MM.1S (cell line): ENCODE results near the gene TMEM17.

Experiments used
- DNase-seq: peaks from one replicate; pipeline ENCODE4 v3.0.0-alpha.2; 2015
- H2AFZ ChIP-seq: fragments of 300-600 bp; sonication (generic); 2 replicates; pipeline ENCODE4 v1.6.0; 2016; ENCODE audit warnings: antibody characterized with exemption, low read length
- H3F3A ChIP-seq: fragments of 300-600 bp; sonication (generic); 2 replicates; pipeline ENCODE4 v1.6.1; 2016; ENCODE audit warnings: mild to moderate bottlenecking, antibody characterized with exemption, low read length, moderate library complexity, mixed read lengths; ENCODE audit not compliant: insufficient read depth
- H3K27ac ChIP-seq: fragments of 300-600 bp; sonication (generic); 2 replicates; pipeline ENCODE4 v1.5.1; 2016; ENCODE audit warnings: mild to moderate bottlenecking, low read length
- H3K27me3 ChIP-seq: fragments of 300-600 bp; sonication (generic); replicated peaks from 2 replicates; pipeline ENCODE4 v1.6.0; 2016; ENCODE audit warnings: low read length; ENCODE audit not compliant: insufficient read depth
- H3K36me3 ChIP-seq: fragments of 300-600 bp; sonication (generic); replicated peaks from 2 replicates; pipeline ENCODE4 v1.6.1; 2016; ENCODE audit warnings: mild to moderate bottlenecking, low read length, mixed read lengths; ENCODE audit not compliant: insufficient read depth
- H3K4me1 ChIP-seq: fragments of 300-600 bp; sonication (generic); 2 replicates; pipeline ENCODE4 v1.6.1; 2016; ENCODE audit warnings: low read length, mixed read lengths
- H3K4me2 ChIP-seq: fragments of 300-600 bp; sonication (generic); 2 replicates; pipeline ENCODE4 v1.6.0; 2016; ENCODE audit warnings: low read depth, low read length
- H3K4me3 ChIP-seq: fragments of 300-600 bp; sonication (generic); 2 replicates; pipeline ENCODE4 v1.5.1; 2016; ENCODE audit warnings: low read length, mixed read lengths
- H3K79me2 ChIP-seq: fragments of 300-600 bp; sonication (generic); 2 replicates; pipeline ENCODE4 v1.6.1; 2016; ENCODE audit warnings: mixed run types, low read length, mixed read lengths
- H3K9ac ChIP-seq: fragments of 300-600 bp; sonication (generic); 2 replicates; pipeline ENCODE4 v1.6.1; 2016; ENCODE audit warnings: low read length, mixed read lengths
- H3K9me2 ChIP-seq: fragments of 300-600 bp; sonication (generic); replicated peaks from 2 replicates; pipeline ENCODE4 v1.6.1; 2016; ENCODE audit warnings: mild to moderate bottlenecking, low read length, mixed read lengths; ENCODE audit not compliant: insufficient read depth
- H3K9me3 ChIP-seq: fragments of 300-600 bp; sonication (generic); replicated peaks from 2 replicates; pipeline ENCODE4 v1.6.1; 2016; ENCODE audit warnings: mild to moderate bottlenecking, low read length, mixed read lengths; ENCODE audit not compliant: insufficient read depth
- H4K20me1 ChIP-seq: fragments of 300-600 bp; sonication (generic); 2 replicates; pipeline ENCODE4 v1.6.1; 2016; ENCODE audit warnings: mild to moderate bottlenecking, low read length, moderate library complexity, mixed read lengths; ENCODE audit not compliant: insufficient read depth
- EZH2 ChIP-seq: fragments of 300-600 bp; sonication (generic); optimal IDR thresholded peaks from 2 replicates; pipeline ENCODE3; 2017; ENCODE audit warnings: low read depth, mild to moderate bottlenecking, antibody characterized with exemption, low read length, mixed read lengths
- EZH2phosphoT487 ChIP-seq: fragments of 300-600 bp; sonication (generic); IDR thresholded peaks from 2 replicates; pipeline ENCODE4 v1.6.1; 2018; ENCODE audit warnings: antibody characterized with exemption, low read length
- TF ChIP-seq, protein P1 (sequence below): fragments of 300-600 bp; sonication (generic); IDR thresholded peaks from 2 replicates; pipeline ENCODE4 v1.5.1; 2016; ENCODE audit warnings: antibody characterized with exemption, low read length, mixed read lengths

Gene TMEM17

DNA sequence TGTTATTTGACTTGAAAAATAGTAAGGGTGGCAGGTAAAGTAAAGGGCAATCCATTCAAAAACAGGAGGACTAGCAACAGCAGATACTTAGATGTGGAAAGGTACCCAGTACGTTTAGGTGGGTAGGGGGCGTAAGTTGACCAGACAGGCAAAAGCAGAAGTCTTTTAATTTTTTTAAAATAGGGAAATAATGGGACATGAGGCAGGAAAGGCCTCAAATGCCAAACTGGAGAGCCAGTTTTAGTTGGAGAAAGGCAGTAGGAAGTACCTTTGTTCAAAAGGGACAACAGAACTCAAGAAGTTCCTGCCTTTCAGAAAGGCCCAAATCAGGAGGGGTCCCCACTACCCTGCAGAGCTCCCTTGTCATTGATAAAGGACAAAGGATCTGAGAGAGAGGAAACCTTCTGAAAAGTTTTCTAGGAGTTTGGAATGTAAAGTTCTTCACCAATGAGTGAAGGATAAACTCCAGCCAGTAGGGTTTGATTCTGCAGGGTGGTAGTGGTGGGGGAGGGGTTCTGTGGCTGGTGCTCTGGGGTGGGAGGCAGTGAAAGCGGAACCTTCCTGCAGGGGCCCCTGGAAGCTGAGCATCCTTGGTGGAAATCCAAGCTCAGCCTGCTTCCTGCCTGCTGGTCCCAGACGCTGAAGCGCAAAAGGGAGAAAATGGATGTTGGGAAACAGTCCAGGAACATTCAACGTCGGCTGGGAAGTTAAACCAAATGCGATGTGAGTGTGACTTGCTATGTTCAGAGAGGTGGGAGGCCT is 40.1 kb downstream of the TMEM17 start:
- no peak overlapping the region for H3K9ac ChIP-seq
- no peak for DNase-seq
- peaks cover 20% of the 10 kb centered on the region for H3K4me1 ChIP-seq
- no peak overlapping the region for H3K4me3 ChIP-seq
- no peak overlapping the region for H3K4me2 ChIP-seq
- no peak overlapping the region for H3K27ac ChIP-seq
- H2AFZ ChIP-seq: no peak overlapping the region
- no peaks in the 10 kb centered on the region for H3K79me2 ChIP-seq
- no peaks in the 10 kb centered on the region for H3K9me2 ChIP-seq
- no peaks in the 10 kb centered on the region for H4K20me1 ChIP-seq
- TF ChIP-seq EZH2: no peak
- TF ChIP-seq, protein P1, sequence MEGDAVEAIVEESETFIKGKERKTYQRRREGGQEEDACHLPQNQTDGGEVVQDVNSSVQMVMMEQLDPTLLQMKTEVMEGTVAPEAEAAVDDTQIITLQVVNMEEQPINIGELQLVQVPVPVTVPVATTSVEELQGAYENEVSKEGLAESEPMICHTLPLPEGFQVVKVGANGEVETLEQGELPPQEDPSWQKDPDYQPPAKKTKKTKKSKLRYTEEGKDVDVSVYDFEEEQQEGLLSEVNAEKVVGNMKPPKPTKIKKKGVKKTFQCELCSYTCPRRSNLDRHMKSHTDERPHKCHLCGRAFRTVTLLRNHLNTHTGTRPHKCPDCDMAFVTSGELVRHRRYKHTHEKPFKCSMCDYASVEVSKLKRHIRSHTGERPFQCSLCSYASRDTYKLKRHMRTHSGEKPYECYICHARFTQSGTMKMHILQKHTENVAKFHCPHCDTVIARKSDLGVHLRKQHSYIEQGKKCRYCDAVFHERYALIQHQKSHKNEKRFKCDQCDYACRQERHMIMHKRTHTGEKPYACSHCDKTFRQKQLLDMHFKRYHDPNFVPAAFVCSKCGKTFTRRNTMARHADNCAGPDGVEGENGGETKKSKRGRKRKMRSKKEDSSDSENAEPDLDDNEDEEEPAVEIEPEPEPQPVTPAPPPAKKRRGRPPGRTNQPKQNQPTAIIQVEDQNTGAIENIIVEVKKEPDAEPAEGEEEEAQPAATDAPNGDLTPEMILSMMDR: no peak
- no peak for TF ChIP-seq EZH2phosphoT487
- H3K27me3 ChIP-seq: no peaks in the 10 kb centered on the region
- 0 out of 2 replicates have a peak, but pooled peaks cover 4% of the 10 kb centered on the region for H3F3A ChIP-seq
- H3K9me3 ChIP-seq: no peaks in the 10 kb centered on the region
- H3K36me3 ChIP-seq: no peaks in the 10 kb centered on the region

DNA sequence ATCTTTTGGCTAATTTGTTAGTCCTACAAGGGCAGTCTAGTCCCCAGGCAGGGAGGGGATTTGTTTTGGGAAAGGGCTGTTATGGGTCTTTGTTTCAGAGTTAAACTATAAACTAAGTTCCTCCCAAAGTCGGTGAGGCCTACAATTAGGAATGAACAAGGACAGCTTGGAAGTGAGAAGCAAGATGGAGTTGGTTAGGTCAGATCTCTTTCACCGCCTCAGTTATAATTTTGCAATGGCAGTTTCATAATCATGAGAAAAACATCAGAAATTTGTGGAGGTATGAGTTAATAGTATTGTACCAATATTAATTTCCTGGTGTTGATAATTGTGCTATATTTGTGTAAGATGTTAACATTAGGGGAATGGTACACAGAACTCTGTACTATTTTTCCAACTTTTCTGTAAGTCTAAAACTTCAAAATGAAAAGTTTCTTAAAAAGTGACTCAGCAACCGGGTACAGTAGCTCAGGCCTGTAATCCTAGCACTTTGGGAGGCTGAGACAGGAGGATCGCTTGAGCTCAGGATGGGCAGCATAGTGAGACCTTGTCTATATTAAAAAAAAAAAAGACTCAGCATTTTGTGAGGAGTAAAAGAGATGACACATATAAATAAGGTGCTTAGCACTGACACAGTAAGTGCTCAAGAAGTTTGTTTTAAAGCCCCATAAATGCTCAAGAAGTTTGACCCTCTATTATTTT is 40.8 kb downstream of the TMEM17 start:
- TF ChIP-seq EZH2: no peak
- TF ChIP-seq EZH2phosphoT487: no peak
- TF ChIP-seq, protein P1: no peak
- H3K36me3 ChIP-seq: no peaks in the 10 kb centered on the region
- H3K9me2 ChIP-seq: no peaks in the 10 kb centered on the region
- H3K27me3 ChIP-seq: no peaks in the 10 kb centered on the region
- peaks cover 20% of the 10 kb centered on the region for H3K4me1 ChIP-seq
- H3K4me2 ChIP-seq: no peak overlapping the region
- no peak overlapping the region for H3K27ac ChIP-seq
- H3K4me3 ChIP-seq: no peak overlapping the region
- DNase-seq: no peak
- H3K79me2 ChIP-seq: no peaks in the 10 kb centered on the region
- no peak overlapping the region for H3K9ac ChIP-seq
- H3F3A ChIP-seq: 0 out of 2 replicates have a peak, but pooled peaks cover 4% of the 10 kb centered on the region
- no peaks in the 10 kb centered on the region for H4K20me1 ChIP-seq
- H3K9me3 ChIP-seq: no peaks in the 10 kb centered on the region
- no peak overlapping the region for H2AFZ ChIP-seq

DNA sequence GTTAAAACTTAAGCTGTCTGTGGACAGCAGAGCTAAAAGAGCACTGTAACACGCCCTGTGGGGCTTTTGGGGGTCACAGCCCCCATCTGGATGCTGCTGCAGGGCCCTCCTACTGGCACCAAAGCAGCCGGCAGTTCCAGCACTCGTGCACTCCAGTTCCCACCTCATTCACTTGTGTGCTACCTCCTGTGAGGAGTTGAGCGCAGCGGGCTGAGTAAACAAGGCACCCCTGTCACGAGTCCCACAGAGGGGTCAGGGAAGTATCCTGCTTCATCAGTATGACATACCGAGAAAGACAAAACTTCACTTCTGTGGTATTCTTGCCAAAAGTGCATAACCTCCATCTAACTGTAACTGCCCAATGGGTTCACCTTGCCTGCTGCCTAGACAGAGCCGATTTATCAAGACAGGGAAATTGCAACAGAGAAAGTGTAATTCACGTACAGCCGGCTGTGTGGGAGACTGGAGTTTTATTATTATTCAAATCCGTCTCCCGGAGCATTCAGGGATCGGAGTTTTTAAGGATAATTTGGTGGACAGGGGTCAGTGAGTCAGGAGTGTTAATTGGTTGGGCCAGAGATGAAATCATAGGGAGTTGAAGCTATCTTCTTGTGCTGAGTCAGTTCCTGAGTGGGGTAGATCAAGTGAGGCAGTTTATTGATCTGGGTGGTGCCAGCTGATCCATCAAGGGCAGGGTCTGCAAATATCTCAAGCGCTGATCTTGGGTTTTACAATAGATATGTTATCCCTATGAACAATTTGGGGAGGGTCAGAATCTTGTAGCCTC is 41.6 kb downstream of the TMEM17 start:
- no peaks in the 10 kb centered on the region for H3K27me3 ChIP-seq
- no peak overlapping the region for H3K4me3 ChIP-seq
- no peaks in the 10 kb centered on the region for H3K9me3 ChIP-seq
- H3K36me3 ChIP-seq: no peaks in the 10 kb centered on the region
- H3K4me2 ChIP-seq: no peak overlapping the region
- no peak for DNase-seq
- no peak overlapping the region for H2AFZ ChIP-seq
- 0 out of 2 replicates have a peak, but pooled peaks cover 4% of the 10 kb centered on the region for H3F3A ChIP-seq
- H3K79me2 ChIP-seq: no peaks in the 10 kb centered on the region
- H3K4me1 ChIP-seq: peaks cover 20% of the 10 kb centered on the region
- TF ChIP-seq EZH2phosphoT487: no peak
- TF ChIP-seq, protein P1: no peak
- no peak for TF ChIP-seq EZH2
- H3K9me2 ChIP-seq: no peaks in the 10 kb centered on the region
- H3K27ac ChIP-seq: no peak overlapping the region
- no peak overlapping the region for H3K9ac ChIP-seq
- H4K20me1 ChIP-seq: no peaks in the 10 kb centered on the region
